ENCODE results near the gene PTCD3.

GRCh38 chr2:86082756-86083155, 23.3 kb upstream of the PTCD3 start:
- TF ChIP-seq POLR2A (IDR thresholded peaks at IDR 0.05), result no peak
- TF ChIP-seq, protein P1, sequence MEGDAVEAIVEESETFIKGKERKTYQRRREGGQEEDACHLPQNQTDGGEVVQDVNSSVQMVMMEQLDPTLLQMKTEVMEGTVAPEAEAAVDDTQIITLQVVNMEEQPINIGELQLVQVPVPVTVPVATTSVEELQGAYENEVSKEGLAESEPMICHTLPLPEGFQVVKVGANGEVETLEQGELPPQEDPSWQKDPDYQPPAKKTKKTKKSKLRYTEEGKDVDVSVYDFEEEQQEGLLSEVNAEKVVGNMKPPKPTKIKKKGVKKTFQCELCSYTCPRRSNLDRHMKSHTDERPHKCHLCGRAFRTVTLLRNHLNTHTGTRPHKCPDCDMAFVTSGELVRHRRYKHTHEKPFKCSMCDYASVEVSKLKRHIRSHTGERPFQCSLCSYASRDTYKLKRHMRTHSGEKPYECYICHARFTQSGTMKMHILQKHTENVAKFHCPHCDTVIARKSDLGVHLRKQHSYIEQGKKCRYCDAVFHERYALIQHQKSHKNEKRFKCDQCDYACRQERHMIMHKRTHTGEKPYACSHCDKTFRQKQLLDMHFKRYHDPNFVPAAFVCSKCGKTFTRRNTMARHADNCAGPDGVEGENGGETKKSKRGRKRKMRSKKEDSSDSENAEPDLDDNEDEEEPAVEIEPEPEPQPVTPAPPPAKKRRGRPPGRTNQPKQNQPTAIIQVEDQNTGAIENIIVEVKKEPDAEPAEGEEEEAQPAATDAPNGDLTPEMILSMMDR (IDR thresholded peaks at IDR 0.05), result no peak
